GM18519 (cell line): Measurements from ENCODE around the gene PRKAG2.

Experiments used
- ATAC-seq: cut with Tn5 transposase; IDR thresholded peaks from one replicate; pipeline ENCODE4 v1.9.1; 2021; ENCODE audit warnings: mild to moderate bottlenecking, moderate library complexity; ENCODE audit not compliant: unreplicated experiment, low FRiP score

Gene PRKAG2

GRCh38 chr7:151901828-151902227 is 24.9 kb upstream of the PRKAG2 start:
- no peak for ATAC-seq

- no peak for ATAC-seq
Measured at GRCh38 chr7:151900986-151901621, 24.2 kb upstream of the PRKAG2 start.

- no peak for ATAC-seq
Measured at GRCh38 chr7:151900591-151900985, 23.7 kb upstream of the PRKAG2 start.

DNA sequence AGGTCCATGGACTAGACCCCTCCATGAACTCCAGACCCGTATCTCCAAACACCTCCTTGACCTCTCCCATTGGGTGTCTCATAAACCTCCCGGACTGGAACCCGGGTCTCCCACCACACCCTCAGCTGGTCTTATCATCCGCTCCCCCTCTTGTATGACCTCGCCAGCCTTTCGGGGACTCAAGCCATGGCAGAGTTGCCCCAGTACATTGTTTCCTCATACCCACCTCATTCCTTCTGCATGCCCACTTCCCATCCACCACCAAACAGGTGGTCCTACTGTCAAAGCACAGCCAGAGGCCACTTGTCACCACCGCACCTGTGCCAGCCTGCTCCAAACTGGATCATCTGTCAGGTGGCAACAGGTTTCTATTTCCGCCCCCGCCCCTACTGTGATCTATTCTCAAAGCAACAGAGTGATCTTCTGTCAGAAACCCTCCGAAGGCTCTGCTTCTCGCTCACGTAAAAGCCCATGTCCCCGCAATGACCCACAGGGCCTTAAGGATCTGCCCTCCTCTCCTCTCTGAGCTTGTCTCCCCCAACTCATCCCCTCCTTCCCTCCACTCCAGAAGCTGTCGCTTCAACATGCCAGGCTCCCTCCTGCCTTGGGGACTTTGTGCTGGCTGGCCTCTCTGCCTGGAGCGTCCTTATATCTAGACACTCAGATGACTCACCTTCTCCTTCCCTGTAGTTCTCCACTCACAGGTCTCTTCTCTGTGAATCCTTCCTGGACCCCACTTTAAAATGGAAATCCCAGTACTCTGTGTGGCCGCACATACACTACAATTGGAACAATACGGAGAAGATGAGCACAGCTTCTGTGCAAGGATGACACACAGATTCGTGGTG is 22.8 kb upstream of the PRKAG2 start:
- ATAC-seq: no peak

DNA sequence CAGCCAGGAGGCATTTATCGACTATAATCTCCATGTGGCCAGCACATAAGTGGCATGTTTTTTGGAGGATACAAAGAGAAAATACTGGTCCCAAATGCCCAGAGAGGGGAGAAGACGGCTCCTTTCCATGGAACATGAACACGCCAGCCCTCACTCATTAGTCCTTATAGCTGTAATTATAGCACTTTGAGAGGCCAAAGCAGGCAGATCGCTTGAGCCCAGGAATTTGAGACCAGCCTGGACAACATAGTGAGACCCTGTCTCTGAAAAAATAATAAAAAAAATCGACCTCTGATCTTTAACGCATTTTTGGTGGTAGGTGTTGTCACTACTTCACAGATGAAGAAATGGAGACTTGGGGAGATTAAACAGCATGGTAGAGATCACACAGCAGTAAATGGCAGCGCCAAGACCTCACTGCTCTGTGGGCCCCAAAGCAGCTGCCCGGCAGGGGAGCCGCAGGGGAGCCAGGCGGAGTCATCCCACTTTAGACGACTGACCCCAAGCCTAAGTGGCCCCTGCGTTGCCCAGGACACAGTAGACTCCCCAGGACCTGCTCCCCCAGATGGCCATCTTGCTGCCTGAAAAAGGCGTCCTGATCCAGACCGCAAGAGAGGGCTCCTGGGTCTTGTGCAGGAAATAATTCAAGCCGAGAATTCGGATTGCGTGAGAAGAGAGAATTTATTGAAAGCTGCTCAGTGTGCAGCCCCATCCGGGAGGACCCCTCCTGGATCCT is 21.2 kb upstream of the PRKAG2 start:
- no peak for ATAC-seq

- ATAC-seq: no peak
Measured at GRCh38 chr7:151897161-151897731, 20.3 kb upstream of the PRKAG2 start.

- ATAC-seq: no peak
Measured at GRCh38 chr7:151896486-151896885, 19.6 kb upstream of the PRKAG2 start.

DNA sequence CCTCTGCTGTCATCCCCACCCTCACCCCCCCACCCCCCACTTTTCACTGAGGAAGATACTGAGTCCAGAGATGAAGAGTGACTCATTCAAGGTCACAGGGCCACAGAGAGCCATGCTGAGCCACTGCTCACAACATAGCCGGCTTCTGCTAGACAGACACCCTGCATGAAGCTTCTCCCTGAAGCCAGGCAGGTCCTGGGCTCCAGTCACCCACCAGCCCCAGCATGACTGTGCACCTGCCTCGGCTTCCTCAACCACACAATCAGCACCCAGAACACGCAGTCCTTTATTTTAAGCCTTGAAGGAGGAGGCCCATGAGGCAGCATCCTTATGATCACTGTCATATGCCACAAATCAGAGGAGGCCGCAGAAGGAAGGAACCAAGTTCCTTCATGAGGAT is 19.2 kb upstream of the PRKAG2 start:
- no peak for ATAC-seq

GRCh38 chr7:151895631-151896031 is 18.7 kb upstream of the PRKAG2 start:
- ATAC-seq: no peak

DNA sequence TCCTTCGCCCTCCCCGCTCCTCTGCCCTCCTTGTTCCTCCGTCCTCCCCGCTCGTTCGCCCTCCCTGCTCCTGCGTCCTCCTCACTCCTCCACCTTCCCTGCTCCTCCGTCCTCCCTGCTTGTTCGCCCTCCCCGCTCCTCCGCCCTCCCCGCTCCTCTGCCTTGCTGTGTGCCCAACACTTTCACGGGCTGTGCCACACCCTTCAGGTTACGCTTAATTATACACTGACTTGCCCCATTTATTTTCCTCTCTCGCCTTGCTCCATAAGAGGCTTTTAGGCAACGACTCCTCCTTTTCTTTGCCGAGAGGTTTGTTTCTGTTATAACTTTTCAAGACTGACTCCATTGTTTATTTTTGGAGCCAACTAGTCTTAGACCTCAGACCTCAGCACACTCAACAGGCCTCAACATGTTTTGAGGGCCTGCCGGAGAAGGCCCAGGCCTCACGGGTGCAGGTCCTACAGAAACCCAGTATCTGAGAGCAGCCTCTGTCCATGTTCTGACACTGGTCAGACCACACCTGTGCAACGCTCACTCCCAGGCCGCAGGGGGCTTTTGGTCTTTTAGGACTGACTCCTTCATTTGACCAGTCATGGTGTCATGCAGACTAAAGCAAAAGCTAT is 18.2 kb upstream of the PRKAG2 start:
- ATAC-seq: no peak

GRCh38 chr7:151894111-151895007 is 17.4 kb upstream of the PRKAG2 start:
- no peak for ATAC-seq

GRCh38 chr7:151893405-151893923 is 16.5 kb upstream of the PRKAG2 start:
- no peak for ATAC-seq

DNA sequence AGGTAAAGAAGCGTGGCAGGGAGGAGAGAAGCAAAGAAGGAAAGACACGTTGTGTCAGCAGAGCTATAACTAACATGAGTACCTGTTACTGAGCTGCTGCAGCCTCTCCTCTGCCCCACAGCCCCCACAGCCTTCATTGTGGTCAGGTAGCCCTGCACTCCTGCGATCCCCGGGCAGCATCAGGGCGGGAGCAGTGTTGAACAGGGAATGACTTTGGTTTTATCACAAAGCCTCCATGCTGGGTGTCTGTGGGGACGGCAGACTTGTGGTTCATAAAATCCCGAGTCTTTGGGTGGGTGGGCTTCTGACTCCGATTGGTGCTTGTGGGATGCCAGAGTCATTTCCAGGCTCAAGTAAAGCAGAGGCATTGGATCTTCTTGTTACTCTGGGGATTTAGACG is 14.8 kb upstream of the PRKAG2 start:
- no peak for ATAC-seq

DNA sequence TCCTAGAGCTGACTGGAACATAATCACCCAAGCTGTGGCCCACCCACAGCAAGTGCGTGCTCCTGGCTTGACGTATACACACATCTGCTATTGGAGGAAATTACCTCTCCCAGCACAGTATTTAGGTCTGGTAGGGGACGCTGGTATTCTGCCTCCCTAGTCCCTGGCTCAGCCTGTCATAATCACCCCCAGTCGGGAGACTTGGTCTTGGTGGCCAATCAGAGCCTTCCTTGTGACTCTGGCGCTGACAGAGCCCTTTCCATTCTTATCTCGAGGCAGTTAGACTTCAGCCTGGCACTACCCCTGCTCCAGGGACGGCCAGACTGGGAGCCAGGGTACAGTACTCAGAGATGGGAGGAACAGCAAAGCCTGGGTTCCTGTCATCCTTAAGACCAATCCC is 14.3 kb upstream of the PRKAG2 start:
- no peak for ATAC-seq

DNA sequence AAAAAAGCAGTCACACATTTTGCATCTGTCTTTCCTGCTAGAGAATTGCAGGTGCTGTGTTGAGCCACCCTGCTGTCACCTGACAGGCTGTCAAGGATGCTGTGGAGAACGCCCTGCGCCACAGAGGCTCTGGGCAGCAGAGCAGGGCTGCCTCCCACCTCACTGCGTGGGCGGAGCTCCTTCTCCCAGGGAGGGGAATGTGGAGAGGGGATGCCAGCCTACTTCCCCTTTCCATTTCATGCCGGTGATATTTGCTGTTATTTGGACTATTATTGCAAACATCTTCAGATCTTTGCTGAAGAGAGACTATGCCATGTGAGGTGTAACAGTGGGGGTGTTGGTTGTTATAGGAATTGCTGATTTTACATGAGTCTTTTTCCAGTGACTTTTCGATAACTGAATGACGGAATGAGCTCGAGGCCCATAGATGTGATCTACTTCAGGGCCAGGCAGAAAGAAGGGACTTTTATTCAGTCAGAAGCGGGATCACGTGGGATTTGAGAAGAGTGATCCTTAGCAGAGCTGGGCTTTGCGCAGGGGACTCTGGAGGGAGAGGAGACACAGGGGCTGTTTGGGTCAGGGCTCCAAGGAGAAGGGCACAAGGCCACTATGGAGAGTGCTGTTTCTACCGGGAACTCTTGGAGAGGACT is 13.6 kb upstream of the PRKAG2 start:
- ATAC-seq: no peak

DNA sequence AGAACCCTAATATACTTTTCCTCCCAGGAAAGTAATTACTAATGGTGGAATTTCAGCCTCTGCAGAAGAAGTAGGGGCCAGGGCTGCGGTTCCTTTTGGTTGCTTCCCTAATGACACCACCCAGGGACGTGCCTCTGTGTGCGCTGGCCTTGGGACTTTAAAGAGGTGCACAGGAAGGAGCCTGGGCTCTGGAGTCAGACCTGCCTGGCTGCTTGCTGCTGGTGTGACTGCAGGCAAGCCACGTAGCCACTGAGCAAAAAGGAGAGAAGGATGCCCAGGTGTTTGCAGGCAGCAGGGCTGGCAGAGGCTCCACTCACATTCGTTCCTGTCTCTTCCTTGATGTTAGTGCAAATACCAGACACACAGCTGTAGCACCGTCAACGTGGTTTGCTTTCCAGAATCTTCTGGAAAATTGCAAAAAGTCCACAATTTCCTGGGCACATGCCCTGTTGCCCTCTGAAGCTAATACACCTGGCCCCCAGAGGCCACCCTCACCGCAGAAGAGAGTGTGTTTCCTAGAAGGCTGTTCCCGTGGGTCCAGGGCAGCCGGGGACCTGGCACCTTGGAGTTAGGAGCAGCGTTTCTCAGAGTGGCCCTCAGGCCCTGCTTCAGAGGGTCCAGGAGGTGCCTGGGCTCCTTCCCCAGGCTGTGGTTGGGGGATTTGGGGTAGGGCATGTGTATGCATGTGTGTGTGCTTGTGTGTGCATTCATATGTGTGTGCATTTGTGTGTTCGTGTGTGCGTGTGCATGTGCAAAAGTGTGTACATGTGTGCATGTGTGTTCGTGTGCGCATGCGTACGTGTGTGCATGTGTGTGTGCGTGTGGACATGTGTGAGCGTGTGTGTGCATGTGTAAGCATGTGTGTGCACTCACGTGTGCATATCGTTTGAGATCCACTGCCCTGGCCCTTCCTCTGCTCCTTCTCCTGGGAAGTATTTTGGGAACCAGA is 12.8 kb upstream of the PRKAG2 start:
- ATAC-seq: no peak

GRCh38 chr7:151888079-151889067 is 11.5 kb upstream of the PRKAG2 start:
- no peak for ATAC-seq
